ENCODE results near the gene TAF11L9.

DNA sequence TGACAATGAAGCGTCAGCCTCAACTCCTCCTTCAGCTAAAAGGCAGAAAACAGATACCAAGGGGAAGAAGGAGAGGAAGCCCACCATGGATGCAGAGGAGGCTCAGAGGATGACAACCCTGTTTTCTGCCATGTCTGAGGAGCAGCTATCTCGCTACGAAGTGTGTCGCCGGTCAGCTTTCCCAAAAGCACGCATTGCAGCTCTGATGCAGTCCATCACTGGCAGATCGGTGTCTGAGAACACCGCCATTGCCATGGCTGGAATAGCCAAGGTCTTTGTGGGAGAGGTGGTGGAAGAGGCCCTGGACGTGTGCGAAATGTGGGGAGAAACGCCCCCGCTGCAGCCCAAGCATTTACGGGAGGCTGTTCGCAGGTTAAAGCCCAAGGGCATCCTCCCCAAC lies 10.8 kb upstream of the TAF11L9 start:
- TF ChIP-seq, protein P1, sequence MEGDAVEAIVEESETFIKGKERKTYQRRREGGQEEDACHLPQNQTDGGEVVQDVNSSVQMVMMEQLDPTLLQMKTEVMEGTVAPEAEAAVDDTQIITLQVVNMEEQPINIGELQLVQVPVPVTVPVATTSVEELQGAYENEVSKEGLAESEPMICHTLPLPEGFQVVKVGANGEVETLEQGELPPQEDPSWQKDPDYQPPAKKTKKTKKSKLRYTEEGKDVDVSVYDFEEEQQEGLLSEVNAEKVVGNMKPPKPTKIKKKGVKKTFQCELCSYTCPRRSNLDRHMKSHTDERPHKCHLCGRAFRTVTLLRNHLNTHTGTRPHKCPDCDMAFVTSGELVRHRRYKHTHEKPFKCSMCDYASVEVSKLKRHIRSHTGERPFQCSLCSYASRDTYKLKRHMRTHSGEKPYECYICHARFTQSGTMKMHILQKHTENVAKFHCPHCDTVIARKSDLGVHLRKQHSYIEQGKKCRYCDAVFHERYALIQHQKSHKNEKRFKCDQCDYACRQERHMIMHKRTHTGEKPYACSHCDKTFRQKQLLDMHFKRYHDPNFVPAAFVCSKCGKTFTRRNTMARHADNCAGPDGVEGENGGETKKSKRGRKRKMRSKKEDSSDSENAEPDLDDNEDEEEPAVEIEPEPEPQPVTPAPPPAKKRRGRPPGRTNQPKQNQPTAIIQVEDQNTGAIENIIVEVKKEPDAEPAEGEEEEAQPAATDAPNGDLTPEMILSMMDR (IDR thresholded peaks at IDR 0.05; ENCODE audit: low read depth, low read length, missing input control) = no peak
- TF ChIP-seq, protein P2, sequence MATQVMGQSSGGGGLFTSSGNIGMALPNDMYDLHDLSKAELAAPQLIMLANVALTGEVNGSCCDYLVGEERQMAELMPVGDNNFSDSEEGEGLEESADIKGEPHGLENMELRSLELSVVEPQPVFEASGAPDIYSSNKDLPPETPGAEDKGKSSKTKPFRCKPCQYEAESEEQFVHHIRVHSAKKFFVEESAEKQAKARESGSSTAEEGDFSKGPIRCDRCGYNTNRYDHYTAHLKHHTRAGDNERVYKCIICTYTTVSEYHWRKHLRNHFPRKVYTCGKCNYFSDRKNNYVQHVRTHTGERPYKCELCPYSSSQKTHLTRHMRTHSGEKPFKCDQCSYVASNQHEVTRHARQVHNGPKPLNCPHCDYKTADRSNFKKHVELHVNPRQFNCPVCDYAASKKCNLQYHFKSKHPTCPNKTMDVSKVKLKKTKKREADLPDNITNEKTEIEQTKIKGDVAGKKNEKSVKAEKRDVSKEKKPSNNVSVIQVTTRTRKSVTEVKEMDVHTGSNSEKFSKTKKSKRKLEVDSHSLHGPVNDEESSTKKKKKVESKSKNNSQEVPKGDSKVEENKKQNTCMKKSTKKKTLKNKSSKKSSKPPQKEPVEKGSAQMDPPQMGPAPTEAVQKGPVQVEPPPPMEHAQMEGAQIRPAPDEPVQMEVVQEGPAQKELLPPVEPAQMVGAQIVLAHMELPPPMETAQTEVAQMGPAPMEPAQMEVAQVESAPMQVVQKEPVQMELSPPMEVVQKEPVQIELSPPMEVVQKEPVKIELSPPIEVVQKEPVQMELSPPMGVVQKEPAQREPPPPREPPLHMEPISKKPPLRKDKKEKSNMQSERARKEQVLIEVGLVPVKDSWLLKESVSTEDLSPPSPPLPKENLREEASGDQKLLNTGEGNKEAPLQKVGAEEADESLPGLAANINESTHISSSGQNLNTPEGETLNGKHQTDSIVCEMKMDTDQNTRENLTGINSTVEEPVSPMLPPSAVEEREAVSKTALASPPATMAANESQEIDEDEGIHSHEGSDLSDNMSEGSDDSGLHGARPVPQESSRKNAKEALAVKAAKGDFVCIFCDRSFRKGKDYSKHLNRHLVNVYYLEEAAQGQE (IDR thresholded peaks at IDR 0.05) = no peak
- TF ChIP-seq GABPA (IDR thresholded peaks at IDR 0.05 in 1 of 2, conservative IDR thresholded peaks at IDR 0.05 in 1 of 2) (no peak), SP1 (IDR thresholded peaks at IDR 0.05) (no peak)

All from liver (tissue), 3 donors.